HEK293 (cell line): ENCODE data around the gene INPP1.
"Not testable (repeated sequence)": the region's sequence is repeated elsewhere in the genome, so short reads cannot be mapped to it uniquely, and the experiment has no call there.

Experiments used
- CTCF ChIA-PET: fragments of 350-600 bp; formaldehyde crosslinking; extraction: SDS; loops from one replicate; lab custom pipeline; 2021; ENCODE audit warnings: antibody characterized with exemption; lab: Yijun Ruan, JAX
- POLR2A ChIA-PET: fragments of 300-600 bp; formaldehyde crosslinking; extraction: SDS; loops from one replicate; lab custom pipeline; 2020; ENCODE audit warnings: antibody characterized with exemption, inconsistent platforms; lab: Yijun Ruan, JAX
- H3K27ac ChIP-seq: fragments of 200-500 bp; sonication (Bioruptor generic); 2 replicates; pipeline ENCODE4 v1.5.1; 2014; ENCODE audit warnings: low read depth, low read length, control low read depth, inconsistent platforms; ENCODE audit errors: extremely low read depth
- H3K36me3 ChIP-seq, 2 experiments: fragments of 200-500 bp in 1 of 2; sonication (Bioruptor generic) in 1 of 2; 1 replicate in 1 of 2; 2 replicates in 1 of 2; pipeline ENCODE4 v1.5.1; 2014 to 2017; ENCODE audit warnings: inconsistent platforms in 2 of 2, low read length in 2 of 2; ENCODE audit not compliant: control insufficient read depth in 2 of 2, insufficient read depth in 1 of 2
- H3K4me1 ChIP-seq: fragments of 200-500 bp; sonication (Bioruptor generic); 2 replicates; pipeline ENCODE4 v1.5.1; 2014; ENCODE audit warnings: mild to moderate bottlenecking, low read length, inconsistent platforms; ENCODE audit not compliant: control insufficient read depth, insufficient read depth
- H3K4me3 ChIP-seq: 2 replicates; pipeline ENCODE4 v1.5.1; 2011; ENCODE audit warnings: low read depth, mild to moderate bottlenecking, control low read depth, low read length, moderate library complexity
- H3K9me3 ChIP-seq: fragments of 200-500 bp; sonication (Bioruptor generic); 2 replicates; pipeline ENCODE4 v1.5.1; 2014; ENCODE audit warnings: low read depth, low read length, inconsistent platforms; ENCODE audit not compliant: control insufficient read depth, insufficient read depth
- FEZF1 ChIP-seq: fragments of 450-650 bp; formaldehyde crosslinking; IDR thresholded peaks from 2 replicates; pipeline ENCODE4 v1.5.1; 2016; ENCODE audit warnings: missing biosample characterization, missing genetic modification characterization
- OSR2 ChIP-seq: fragments of 450-650 bp; formaldehyde crosslinking; IDR thresholded peaks from 2 replicates; pipeline ENCODE4 v1.5.1; 2016; ENCODE audit warnings: missing biosample characterization, missing genetic modification characterization
- SCRT2 ChIP-seq: fragments of 450-650 bp; formaldehyde crosslinking; IDR thresholded peaks from 2 replicates; pipeline ENCODE4 v1.5.1; 2016; ENCODE audit warnings: missing biosample characterization, missing genetic modification characterization
- ZNF169 ChIP-seq: fragments of 450-650 bp; formaldehyde crosslinking; IDR thresholded peaks from 2 replicates; pipeline ENCODE4 v1.5.1; 2016; ENCODE audit warnings: missing biosample characterization, missing genetic modification characterization
- ZNF549 ChIP-seq: fragments of 450-650 bp; IDR thresholded peaks from 2 replicates; pipeline ENCODE4 v1.5.1; 2018; ENCODE audit warnings: missing biosample characterization, missing genetic modification characterization, mild to moderate bottlenecking, inconsistent platforms, moderate library complexity
- ZNF660 ChIP-seq: fragments of 450-650 bp; IDR thresholded peaks from 2 replicates; pipeline ENCODE4 v1.5.1; 2018; ENCODE audit warnings: missing biosample characterization, mild to moderate bottlenecking, missing genetic modification characterization
- ZSCAN30 ChIP-seq: fragments of 450-650 bp; IDR thresholded peaks from 2 replicates; pipeline ENCODE4 v1.5.1; 2018; ENCODE audit warnings: missing biosample characterization, mild to moderate bottlenecking, missing genetic modification characterization, moderate library complexity
- TF ChIP-seq, protein P1 (sequence below): fragments of 450-650 bp; formaldehyde crosslinking; IDR thresholded peaks from 2 replicates; pipeline ENCODE4 v1.5.1; 2016; ENCODE audit warnings: missing biosample characterization, missing genetic modification characterization
- TF ChIP-seq, protein P2 (sequence below): fragments of 450-650 bp; formaldehyde crosslinking; IDR thresholded peaks from 2 replicates; pipeline ENCODE4 v1.5.1; 2016; ENCODE audit warnings: missing biosample characterization, missing genetic modification characterization
- TF ChIP-seq, protein P3 (sequence below): fragments of 450-650 bp; formaldehyde crosslinking; IDR thresholded peaks from 2 replicates; pipeline ENCODE4 v1.5.1; 2017; ENCODE audit warnings: missing biosample characterization, missing genetic modification characterization

The INPP1 gene

DNA sequence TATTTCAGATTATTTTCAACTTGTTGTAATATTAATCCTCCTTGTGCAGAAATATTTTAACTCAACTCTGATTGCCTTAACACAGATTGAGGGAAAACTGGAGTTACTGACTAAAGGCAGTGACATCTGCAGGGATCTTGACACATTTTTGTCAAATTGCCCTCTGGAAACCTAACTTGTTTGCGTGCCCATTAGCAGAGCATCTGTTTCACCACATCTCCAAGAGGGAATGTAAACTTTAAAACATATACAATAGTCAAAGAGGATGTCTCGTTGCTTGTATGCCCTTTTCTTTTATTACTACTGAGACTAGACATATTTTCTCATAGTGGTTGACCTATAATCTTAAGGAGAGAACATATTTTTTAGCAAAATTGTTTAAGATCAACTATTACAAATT lies 14.2 kb downstream of the INPP1 start (continued):
- TF ChIP-seq FEZF1 (tag by site-specific recombination): no peak

DNA sequence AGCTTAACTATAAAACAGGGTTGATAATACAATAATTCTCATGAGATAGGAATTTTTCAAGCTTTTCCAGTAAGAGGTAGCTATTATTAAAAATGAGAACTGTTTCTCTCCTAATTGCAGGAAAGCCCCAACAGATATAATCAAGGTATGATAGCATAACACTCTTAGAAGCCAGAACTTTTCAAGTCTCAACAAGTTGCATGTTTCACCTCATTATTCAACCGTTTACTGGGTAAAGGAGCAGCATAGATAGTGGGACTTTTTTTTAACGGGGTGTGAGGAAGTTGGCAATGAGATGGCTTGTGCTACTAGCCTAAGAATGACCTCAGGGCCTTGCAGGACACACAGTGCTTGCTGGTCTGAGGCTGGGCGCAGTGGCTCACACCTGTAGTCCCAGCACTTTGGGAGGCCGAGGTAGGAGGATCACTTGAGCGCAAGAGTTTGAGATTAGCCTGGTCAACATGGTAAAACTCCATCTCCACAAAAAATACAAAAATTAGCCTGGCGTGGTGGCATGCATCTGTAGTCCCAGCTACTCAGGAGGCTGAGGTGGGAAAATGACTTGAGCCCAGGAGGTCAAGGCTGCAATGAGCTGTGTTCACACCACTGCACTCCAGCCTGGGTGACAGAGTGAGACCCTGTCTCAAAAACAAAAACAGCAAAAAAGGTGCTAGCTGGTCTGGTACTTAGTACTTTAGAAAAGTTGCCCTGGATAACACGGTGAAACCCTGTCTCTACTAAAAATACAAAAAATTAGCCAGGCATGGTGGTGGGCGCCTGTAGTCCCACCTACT lies 15.5 kb downstream of the INPP1 start:
- H3K9me3 ChIP-seq, H3K4me3 ChIP-seq, H3K27ac ChIP-seq, CTCF ChIA-PET, POLR2A ChIA-PET, H3K4me1 ChIP-seq: not testable (repeated sequence)
- H3K36me3 ChIP-seq: peaks cover 0 to 11% of the 10 kb centered on the region in 2 experiments; a peak in 2 of 3 replicates

DNA sequence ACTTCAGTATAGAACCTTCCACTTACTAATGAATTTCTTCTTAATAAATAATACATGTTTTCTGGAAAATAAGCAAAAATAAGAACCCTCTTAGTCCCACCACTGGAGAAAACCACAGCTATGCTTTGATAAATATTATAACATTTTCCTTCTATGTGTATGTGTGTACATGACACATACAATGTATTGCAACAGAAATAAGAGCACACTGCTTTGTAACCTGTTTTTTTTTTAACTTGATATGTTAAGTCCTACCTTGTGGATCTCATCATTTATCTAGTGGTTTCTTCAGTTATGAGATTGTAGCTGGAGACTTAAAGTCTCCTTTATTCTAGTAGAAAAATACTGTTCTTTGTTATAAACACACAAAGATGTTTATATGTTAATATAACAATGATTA lies 17.2 kb downstream of the INPP1 start:
- H3K4me3 ChIP-seq: no peak overlapping the region
- CTCF ChIA-PET: interaction anchor here (0.8 to 1.0 kb wide), 2 partner anchors 9 to 41 kb away, joined by 3 to 6 read pairs; partner anchors contain the start of gene HIBCH
- POLR2A ChIA-PET: no interaction called here
- no peaks in the 10 kb centered on the region for H3K9me3 ChIP-seq
- peaks cover 0 to 11% of the 10 kb centered on the region in 2 experiments; a peak in 2 of 3 replicates for H3K36me3 ChIP-seq
- H3K27ac ChIP-seq: no peak overlapping the region
- H3K4me1 ChIP-seq: no peaks in the 10 kb centered on the region
- TF ChIP-seq OSR2 (tag by site-specific recombination): no peak

DNA sequence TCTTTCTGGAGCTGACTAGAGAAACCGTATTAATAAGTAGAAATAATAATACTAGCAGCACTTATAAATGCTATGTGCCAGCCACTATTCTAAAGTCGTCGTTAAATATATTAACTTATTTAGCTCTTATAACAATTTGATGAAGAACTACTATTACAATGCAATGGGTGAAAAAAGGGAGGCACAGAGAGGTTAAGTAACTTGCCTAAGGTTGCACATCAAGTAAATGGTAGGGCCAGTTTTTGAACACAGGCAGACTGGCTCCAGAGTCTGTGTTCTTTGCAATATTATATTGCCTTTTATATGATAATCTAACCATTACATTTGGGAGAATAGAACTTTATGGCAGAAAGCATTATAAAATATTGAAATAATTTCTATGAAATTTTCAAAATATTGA lies 17.6 kb downstream of the INPP1 start:
- no peak overlapping the region for H3K4me3 ChIP-seq
- TF ChIP-seq, protein P1, sequence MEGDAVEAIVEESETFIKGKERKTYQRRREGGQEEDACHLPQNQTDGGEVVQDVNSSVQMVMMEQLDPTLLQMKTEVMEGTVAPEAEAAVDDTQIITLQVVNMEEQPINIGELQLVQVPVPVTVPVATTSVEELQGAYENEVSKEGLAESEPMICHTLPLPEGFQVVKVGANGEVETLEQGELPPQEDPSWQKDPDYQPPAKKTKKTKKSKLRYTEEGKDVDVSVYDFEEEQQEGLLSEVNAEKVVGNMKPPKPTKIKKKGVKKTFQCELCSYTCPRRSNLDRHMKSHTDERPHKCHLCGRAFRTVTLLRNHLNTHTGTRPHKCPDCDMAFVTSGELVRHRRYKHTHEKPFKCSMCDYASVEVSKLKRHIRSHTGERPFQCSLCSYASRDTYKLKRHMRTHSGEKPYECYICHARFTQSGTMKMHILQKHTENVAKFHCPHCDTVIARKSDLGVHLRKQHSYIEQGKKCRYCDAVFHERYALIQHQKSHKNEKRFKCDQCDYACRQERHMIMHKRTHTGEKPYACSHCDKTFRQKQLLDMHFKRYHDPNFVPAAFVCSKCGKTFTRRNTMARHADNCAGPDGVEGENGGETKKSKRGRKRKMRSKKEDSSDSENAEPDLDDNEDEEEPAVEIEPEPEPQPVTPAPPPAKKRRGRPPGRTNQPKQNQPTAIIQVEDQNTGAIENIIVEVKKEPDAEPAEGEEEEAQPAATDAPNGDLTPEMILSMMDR (tag by site-specific recombination): no peak
- TF ChIP-seq ZNF660 (tag by site-specific recombination): no peak
- TF ChIP-seq SCRT2: no peak
- no peak for TF ChIP-seq ZSCAN30 (tag by site-specific recombination)
- TF ChIP-seq, protein P2, sequence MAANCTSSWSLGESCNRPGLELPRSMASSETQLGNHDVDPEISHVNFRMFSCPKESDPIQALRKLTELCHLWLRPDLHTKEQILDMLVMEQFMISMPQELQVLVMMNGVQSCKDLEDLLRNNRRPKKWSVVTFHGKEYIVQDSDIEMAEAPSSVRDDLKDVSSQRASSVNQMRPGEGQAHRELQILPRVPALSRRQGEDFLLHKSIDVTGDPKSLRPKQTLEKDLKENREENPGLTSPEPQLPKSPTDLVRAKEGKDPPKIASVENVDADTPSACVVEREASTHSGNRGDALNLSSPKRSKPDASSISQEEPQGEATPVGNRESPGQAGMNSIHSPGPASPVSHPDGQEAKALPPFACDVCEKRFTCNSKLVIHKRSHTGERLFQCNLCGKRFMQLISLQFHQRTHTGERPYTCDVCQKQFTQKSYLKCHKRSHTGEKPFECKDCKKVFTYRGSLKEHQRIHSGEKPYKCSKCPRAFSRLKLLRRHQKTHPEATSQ (tag by site-specific recombination): no peak
- TF ChIP-seq, protein P3, sequence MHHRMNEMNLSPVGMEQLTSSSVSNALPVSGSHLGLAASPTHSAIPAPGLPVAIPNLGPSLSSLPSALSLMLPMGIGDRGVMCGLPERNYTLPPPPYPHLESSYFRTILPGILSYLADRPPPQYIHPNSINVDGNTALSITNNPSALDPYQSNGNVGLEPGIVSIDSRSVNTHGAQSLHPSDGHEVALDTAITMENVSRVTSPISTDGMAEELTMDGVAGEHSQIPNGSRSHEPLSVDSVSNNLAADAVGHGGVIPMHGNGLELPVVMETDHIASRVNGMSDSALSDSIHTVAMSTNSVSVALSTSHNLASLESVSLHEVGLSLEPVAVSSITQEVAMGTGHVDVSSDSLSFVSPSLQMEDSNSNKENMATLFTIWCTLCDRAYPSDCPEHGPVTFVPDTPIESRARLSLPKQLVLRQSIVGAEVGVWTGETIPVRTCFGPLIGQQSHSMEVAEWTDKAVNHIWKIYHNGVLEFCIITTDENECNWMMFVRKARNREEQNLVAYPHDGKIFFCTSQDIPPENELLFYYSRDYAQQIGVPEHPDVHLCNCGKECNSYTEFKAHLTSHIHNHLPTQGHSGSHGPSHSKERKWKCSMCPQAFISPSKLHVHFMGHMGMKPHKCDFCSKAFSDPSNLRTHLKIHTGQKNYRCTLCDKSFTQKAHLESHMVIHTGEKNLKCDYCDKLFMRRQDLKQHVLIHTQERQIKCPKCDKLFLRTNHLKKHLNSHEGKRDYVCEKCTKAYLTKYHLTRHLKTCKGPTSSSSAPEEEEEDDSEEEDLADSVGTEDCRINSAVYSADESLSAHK (tag by site-specific recombination): no peak
- TF ChIP-seq ZNF549: no peak
- TF ChIP-seq ZNF169 (tag by site-specific recombination): no peak
- H3K9me3 ChIP-seq: no peaks in the 10 kb centered on the region
- H3K27ac ChIP-seq: no peak overlapping the region
- peaks cover 0 to 11% of the 10 kb centered on the region in 2 experiments; a peak in 2 of 3 replicates for H3K36me3 ChIP-seq
- ChIA-PET POLR2A (no interaction called here), CTCF (interaction anchor here (1.0 to 1.7 kb wide), 2 partner anchors 41 to 272 kb away, joined by 3 to 7 read pairs; partner anchors contain the start of gene HIBCH)
- H3K4me1 ChIP-seq: no peaks in the 10 kb centered on the region
